Inflammatory macrophage treated with lipopolysaccharide for 1 hour (primary cell): ENCODE measurements around the gene FBP2.

Experiments used
- DNase-seq, 2 donors: peaks; one replicate each; pipeline ENCODE4 v3.0.0-alpha.2; 2020 to 2022

The FBP2 gene

DNA sequence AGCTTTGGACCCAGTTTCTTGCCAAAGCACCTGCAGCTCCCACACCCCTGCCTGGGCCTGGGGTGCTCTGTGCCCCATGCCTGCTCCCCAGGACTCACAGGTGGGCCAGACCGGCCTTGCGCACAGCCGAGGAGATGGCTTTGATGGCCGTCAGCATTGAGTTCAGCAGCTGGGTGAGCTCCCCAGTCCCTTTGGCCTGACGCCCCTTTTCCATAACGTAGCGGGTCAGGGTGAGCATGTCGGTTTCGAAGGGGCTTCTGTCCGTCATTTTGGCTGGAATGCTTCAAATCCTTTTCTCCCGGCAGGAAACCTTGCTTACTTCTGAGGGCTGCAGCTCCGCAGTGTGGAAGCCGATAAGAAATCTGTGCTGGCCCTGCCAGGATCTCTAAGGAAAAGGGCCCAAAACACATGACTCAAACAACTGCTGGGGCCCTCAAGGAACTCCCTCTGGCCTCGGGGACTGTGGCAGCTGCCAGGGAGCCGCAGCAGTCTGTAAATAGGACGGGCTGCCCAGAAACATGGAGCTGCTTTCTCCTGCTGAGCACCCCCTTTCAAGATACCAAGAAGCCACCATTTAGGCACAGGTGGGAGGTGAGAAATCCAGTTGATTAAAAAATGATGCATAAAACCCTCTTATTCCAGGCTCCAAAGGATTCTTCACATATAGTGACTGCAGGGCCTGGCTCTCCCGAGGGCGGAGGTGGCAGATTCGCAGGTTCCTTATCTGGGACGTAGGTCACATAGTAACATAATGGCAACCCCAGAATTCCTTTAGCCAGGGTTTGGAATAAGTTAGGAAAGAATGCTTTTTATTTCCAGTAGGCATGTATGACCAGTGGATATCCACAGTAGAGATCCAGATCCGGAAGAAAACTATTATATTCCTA lies at the start of gene FBP2:
Gene FBP2, minus strand, starts transcription at position 366 of the 887 bp plus-strand sequence. Its CDS starts 98 bp downstream, at position 268.
- no peak for DNase-seq

DNA sequence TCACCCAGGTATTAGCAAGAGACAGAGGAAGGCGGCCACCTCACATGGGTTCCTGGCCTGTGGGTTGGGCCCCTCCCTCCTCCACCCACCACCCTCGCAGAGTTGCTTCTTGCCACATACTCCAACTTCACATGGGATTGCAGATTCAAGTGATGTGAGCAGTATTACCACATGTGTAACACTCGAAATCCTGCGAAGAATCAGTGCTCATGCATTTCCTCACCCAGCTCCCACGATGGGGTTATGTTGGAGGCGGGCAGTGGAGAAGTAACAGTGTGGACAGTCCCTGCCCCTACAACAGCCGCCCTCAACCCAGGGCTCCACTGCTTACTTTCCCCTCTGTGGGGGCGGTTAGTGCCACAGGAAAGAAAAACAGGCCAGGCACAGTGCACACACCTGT lies 49.6 kb upstream of the FBP2 start:
- DNase-seq, result peak; percentile 93 to 98

DNA sequence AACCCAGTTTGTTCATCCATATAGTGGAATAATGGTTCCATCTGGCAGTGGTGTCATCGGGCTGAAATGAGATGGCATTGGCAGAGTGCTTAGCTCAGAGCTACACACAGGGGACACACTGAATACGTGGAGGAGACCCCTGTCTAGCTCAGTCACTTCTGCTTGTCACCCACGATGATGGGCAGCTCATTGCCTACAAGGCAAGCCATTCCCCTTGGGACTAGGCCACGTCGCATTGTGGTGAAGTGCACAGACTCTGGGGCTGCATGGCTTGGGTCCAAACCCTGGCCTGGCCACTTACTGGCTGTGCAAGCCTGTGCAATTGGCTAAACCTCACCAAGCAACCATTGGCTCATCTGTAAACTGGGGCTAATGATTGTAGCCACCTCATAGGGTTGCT lies 48.9 kb upstream of the FBP2 start:
- no peak for DNase-seq

DNA sequence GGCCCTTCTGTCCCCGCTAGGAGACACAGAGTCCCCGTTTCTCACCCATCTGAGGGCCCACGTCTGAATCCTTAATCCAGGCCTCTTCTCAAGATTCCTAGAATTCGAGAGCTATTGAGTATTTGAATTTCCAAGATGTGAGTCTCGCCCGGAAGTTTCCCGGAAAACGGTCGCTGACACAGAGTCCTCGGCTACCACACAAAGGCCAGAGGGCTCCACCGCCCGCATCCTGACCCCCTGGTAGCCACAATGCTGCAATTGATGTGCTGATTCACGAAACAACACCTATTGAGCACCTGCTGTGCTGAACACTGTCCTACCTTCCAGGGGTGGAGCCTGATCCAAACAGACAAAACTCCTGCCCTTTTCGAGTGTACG lies 46.4 kb upstream of the FBP2 start:
- no peak for DNase-seq

DNA sequence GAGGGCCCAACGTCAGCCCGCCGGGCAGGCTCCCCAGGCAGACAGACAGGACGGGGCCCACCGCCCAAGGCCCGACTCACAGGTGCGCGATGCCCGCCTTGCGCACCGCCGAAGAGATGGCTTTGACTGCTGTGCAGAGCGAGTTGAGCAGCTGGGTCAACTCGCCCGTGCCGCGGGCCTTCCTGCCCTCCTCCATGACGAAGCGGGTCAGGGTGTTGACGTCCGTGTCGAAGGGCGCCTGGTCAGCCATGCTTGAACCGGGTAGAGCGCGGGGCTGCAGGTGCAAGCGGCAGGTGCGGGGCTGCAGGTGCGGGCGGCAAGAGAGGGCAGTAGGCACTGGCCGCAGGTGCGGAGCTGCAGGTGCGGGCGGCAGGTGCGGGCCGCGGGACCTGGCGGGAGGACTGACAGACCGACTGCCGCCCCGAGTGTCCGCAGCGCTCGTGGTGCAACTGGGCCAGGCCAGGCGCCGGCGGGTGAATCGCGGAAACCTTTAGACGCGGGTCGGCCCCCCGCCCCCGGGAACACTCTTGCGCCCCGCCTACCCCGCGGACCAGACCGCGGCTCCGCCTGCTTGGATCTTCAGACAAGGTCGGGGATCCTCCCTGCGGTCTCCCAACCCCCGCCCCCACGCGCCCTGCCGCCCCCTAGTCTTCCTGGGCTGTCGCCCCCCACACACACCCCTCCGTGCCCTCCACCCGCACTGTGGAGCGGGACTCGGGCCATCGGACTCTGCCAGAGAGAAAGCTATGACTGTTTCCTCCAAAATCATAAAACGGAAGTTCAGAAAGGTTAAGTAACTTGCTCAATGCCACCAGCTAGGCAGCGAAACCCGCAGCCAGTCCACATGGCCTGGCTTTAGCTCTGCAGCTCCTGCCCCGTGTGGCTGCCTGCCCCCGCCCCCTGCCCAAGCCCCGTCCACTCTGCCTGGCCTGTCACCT lies 45.7 kb upstream of the FBP2 start, which contains the start of gene FBP1:
Gene FBP1, minus strand, starts transcription at position 458 of the 938 bp plus-strand sequence. Its CDS starts 208 bp downstream, at position 250.
- peak; percentile 83 to 95 for DNase-seq

DNA sequence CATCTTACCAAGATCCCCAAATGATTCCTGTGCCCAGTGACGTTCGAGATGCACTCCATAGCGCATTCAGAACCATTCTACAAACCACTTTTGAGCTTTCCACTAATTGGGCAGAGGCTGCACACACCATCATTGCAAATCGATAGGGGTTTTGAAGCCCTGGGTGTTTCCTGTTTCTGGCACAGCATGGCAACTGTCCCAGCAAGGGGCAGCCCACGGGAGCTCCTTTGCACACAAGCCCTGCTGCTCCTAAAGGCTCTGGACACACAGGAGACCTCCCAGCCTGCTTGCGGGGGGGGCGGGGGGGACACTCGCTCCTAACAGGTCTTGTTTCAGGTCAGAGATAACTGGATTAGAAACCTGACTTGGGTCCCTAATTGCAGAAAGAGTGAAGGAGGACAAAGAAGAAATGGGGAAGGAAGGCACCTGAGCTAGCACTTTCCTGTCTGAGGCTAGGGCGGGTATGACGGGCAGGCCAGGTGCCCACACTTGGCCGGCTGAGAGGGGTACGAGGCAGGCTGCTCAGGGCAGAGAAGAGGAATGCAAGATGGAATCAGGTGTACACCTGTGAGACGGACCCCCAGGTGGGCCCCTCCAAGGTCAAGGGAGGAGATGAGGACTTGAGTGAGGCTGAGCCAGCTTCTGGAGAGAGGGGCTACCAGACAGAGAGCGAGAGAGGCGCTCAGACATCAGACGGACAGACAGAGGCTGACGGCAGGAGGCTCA lies 44.9 kb upstream of the FBP2 start:
- DNase-seq, result no peak

DNA sequence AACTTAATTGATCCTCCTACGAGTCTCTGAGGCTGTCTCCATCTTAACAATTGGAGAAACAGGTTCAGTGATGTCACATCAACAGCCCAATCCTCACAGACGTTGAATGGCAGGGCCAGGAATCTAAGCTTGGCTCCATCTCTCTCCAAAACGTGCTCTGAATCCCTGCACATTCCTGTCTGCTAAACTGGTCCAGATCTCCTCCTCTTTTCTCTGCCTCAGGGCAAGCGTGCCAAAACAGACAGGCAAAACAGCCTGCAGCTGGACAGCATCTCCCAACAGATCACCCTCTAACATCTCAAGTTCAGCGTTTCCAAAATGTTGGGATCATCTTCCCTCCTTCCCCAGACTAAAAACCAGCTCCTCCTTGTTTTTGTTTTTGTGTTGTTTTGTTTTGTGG lies 39.1 kb upstream of the FBP2 start:
- DNase-seq, result no peak

DNA sequence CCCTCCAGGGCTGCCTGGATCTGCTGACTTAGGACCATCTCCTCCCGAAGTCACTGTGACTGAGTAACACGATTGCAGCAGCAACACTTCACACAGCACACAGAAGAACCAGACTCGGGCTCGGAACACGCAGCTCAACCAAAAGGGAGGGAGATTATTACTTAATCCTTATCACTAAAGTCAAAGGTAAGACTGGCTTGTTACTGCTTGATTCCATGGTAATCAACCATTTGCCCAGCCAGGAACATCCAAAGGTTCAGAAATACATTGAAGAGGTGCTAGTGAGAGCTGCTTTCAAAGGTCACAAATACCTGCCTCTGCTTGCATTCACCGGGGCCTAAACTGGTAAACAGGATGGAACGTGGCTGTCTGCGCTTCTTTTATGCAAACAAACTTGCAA lies 38.0 kb upstream of the FBP2 start:
- DNase-seq, result no peak

DNA sequence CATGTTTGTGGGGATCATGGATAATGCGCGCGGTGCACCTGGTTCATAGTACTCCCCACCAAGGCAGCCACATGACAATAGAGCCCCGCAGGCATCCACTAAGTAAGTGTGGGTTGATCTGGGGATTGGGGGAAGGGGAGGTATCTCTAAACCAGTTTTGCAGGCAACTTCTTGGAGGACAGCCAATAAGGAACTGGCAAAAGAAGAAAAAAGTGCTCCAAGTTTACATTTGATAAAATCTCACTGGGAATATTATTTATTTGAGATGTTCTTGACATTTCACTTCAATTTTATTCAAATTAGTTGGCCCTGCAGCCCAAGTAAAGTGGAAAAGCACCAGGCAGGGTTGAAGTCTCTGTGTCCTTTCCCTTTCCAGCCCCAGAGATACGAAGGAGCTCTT lies 37.2 kb upstream of the FBP2 start:
- no peak for DNase-seq

DNA sequence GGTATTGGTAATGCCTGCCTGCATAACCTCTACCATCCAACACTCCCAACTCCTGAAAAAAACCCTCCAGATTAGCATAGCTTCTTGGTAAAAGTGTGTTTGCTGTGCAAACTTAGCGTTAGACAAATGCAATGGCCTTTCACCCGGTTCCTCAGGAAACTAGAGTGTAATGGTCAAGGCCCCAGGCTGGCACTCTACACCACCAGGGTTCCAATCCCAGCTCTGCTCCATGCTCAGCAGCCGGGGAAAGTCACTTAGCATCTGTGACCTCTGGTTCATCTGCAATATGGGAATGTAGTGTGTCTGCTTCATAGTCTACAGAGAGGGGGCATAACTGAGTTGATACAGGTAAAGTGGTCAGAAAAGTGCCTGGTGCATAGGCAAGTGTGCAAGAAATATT lies 36.7 kb upstream of the FBP2 start:
- DNase-seq, result no peak

DNA sequence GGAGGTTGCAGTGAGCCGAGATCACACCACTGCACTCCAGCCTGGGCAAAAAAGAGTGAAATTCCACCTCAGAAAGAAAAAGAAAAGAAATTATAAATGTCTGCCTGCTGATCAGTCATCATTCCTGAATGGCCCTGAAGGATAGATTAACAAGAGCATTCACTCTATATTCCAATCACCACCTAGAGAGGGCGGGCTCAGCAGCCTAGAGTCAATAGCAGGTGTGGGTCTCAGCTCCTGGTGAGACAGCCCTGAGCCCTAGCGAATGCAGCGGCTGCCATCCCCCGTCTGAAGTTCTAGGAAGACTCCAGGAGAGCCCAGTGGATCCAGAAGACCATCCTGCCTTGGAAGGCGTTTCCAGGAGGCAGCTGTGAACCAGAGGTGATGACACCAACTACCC lies 33.7 kb upstream of the FBP2 start:
- no peak for DNase-seq

DNA sequence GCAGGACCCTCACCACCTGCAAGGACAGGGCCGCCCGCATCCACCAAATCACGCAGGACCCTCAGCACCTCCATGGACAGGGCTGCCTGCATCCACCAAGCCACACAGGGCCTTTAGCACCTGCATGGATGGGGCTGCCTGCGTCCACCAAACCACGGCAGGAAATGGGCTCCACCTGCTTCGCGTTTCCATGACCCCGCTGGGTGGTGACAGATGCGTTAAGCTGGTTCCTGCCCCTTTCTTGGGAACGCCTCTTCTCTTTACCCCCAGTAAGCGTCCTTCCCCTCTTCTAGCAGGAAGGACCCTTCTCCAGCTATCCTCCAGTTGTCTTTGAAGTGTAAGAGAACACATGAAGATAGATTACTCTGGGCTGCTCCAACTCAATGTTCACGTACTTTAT lies 32.2 kb upstream of the FBP2 start:
- DNase-seq, result no peak

DNA sequence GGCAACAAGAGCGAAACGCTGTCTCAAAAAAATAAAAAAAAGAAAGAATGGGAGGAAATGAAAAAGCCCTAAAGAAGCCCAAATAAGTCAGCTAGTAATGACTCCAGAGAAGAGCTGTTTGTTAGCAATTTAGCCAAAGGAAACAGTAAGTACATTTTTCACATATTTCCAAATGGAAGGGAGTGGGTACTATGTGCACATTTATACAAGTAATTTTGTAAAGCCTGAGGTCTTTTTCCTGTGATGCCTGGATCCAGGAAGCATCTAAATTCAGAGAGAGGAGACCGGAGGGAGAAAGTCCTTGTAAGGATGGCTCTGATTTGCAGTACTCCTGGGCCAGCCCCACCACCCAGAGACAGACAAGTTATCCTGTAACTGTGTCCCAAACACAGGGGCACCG lies 31.0 kb upstream of the FBP2 start:
- DNase-seq, result no peak

DNA sequence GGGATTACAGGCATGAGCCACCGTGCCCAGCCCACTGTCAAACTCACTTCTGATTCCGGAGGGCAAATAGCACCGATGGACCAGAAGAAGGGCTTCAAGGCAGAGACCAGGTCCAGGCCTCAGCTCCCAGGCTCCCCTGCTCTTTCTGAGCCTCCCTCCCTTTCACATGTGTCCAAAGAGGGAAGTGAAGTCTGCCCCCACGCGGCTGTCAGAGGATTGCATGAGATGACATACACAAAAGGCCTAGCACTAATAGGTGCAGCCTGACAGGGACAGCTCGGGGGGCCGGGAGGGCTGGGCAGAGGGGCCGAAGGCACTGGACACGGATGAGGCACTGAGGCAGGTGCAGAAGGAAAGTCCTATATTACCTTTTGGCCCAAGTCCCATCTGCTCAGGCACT lies 29.6 kb upstream of the FBP2 start:
- peak; percentile 59 to 61 for DNase-seq

DNA sequence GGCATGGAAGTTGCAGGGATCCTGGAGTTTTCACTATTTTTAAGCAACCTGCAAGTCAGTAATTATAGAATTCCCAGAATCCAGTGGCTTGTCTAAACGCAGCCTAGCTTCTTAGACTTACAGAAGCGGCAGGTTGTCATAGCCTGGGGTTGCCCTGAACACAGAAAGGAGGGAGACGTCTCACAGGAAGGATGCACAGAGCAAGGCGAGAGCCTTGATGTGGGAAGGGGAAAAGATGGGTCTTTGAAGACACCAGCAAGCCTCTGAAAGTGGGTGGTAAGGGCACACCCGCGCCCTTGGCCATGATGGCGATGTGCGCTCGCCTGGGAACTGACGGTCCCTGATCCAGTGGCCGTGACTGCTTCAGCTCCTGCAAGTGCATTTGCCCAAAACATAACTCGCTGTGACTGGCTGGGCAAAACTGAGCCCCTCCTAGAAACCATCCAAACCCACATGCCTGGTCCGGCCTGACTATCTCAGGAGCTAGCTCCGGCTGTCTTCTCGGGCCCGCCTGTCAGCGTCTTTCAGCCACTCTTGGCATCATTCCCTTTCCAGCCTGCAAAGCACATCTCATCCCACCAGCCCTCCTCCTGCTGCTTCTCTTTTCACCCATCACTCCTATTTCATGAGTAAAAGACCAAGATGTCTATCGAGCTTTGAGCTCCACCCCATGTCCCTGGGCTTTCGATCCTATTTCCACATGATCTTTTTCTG lies 28.6 kb upstream of the FBP2 start:
- no peak for DNase-seq

DNA sequence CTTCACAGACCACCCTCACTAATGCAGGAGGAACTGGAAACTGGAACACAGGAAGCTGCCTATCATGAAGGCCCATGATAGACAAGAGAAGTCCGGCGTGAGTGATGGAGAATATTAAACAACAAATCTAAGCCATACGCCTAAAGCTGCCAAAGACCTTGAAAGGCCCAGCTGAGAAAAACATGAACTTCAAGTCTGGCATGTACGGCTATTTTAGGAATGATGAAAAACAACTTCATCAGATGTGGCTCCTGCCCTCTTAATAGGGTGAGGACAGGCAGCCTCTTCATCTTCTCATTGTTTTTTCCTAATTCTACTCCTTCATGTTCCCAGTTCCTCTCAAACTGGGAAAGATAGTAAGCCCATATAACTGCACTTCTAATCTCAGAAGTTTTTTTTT lies 25.4 kb upstream of the FBP2 start:
- no peak for DNase-seq

DNA sequence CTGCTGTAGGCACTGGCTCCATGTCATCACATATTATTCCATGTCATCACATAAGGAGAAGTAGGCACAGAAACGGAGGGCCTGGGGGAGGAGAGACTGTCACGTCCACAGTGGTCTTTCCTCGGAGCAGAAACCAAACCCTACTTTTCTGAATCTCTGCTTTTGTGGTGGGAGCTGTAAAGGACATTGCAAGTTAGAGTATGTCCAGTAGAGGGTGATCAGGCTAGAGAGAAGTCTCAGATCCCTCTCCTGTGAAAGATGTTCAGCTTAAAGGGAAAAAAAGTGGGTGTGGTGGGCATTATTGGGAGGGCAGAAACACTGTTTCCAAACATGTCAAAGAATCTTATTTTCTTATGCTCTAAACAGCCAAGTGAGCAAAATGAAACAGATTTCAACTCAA lies 19.4 kb upstream of the FBP2 start:
- DNase-seq, result no peak

DNA sequence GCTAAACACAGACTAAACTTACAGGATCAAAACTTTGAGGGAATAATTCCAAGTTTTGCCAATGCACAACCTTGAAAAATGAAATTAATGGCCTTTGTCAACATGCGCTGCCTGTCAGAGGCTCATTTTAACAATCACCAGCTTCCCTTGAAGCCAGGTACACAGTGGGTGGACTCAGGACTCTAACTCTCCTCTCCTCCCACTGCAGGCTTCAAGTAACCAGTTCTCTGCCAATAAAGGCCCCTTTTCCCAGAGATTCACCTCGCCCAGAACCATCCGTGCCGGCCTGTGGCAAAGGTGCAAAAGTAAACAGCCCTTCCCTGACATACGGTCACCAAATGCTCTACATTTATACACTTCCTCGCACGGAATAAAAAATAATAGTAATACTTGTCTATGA lies 18.4 kb upstream of the FBP2 start:
- DNase-seq, result no peak

DNA sequence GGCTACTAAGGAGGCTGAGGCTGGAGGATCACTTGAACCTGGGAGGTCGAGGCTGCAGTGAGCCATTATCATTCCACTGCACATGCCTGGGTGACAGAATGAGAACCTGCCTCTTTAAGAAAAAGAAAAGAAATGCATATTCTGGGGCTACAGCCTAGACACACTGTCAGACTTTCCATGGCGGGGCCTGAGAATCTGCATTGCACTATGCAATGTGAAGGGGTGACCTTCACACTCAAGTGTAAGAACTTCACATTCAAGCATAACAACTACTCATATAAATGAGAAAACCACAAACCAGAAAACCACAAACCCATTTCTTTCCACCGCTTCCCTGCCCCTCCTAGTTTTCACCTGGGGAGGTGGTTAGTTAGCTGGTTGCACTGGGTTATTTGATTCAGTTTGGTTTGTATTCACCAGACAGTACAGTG lies 18.0 kb upstream of the FBP2 start:
- no peak for DNase-seq

DNA sequence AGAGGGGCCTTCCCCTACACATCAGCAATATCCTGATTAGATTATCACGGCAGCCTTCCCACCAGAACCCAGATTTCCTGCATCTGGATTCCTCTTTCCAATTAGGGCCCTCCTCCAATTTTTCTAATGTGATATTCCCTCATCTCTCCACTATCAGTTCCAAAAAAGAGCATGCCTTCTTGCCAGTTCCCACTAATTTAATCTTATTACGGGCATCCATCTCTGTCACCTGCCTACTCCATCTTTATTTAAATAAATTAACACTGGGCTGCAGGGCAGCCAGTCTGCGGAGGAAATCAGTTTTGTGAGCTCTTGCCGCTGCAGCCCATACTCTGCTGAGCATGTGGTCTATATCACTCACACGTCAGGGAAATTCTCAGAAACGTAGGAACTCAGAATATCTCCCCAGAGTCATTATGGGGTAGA lies 16.6 kb upstream of the FBP2 start:
- no peak for DNase-seq

DNA sequence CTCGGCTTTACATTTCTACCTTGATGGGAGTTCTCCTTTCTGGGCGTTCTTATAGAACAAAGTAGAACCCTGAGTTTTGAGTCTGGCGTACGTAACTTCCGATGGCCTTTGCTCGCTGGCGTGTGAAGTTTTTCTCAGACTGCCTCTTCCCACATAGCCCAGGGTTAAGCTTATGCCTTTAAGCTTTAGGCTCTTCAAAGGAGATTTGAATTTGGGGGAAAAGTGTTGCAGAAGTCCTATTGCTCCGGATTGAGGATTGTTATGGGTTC lies 13.7 kb upstream of the FBP2 start:
- DNase-seq, result no peak

DNA sequence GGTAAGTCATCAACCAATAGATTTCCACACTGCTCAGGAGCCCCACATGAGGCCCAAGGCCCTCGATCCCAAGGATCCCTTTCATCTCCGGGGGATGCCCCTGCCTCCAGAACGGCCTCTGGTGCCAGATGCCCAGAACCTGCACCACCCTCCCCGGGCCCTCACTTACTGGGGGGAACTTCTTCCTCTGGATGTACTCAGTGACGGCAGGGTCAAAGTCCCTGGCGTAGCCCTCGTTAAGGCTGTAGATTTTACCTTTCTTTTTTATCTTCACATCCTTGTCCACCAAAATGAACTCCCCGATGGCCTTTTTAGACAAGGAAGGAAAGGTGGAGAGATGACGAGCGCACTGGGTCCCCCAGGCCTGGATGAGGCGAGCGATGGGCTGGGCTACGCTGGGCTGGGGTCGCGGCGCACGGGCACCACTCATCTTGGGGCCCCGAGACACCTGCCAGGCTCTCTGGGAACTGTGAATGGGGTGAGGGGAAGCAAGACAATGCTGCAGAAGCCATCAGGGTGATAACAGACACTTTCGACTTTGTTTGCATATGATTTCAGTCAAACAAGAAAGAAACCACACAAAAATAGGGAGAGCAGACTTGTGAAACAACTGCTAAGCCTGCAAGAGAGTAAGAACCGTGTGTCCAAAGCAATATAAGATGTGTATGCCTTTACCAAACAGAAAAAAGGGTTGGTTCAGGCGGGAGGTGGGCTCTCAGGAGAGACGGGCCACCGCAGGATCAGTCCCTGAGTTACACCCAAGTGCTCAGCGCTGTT lies 13.2 kb upstream of the FBP2 start:
- no peak for DNase-seq
